MM.1S (cell line): ENCODE data around the gene SHC3.

Experiments used
- DNase-seq: peaks from one replicate; pipeline ENCODE4 v3.0.0-alpha.2; 2015
- H2AFZ ChIP-seq: fragments of 300-600 bp; sonication (generic); 2 replicates; pipeline ENCODE4 v1.6.0; 2016; ENCODE audit warnings: antibody characterized with exemption, low read length
- H3F3A ChIP-seq: fragments of 300-600 bp; sonication (generic); 2 replicates; pipeline ENCODE4 v1.6.1; 2016; ENCODE audit warnings: mild to moderate bottlenecking, antibody characterized with exemption, low read length, moderate library complexity, mixed read lengths; ENCODE audit not compliant: insufficient read depth
- H3K27ac ChIP-seq: fragments of 300-600 bp; sonication (generic); 2 replicates; pipeline ENCODE4 v1.5.1; 2016; ENCODE audit warnings: mild to moderate bottlenecking, low read length
- H3K27me3 ChIP-seq: fragments of 300-600 bp; sonication (generic); replicated peaks from 2 replicates; pipeline ENCODE4 v1.6.0; 2016; ENCODE audit warnings: low read length; ENCODE audit not compliant: insufficient read depth
- H3K36me3 ChIP-seq: fragments of 300-600 bp; sonication (generic); replicated peaks from 2 replicates; pipeline ENCODE4 v1.6.1; 2016; ENCODE audit warnings: mild to moderate bottlenecking, low read length, mixed read lengths; ENCODE audit not compliant: insufficient read depth
- H3K4me1 ChIP-seq: fragments of 300-600 bp; sonication (generic); 2 replicates; pipeline ENCODE4 v1.6.1; 2016; ENCODE audit warnings: low read length, mixed read lengths
- H3K4me2 ChIP-seq: fragments of 300-600 bp; sonication (generic); 2 replicates; pipeline ENCODE4 v1.6.0; 2016; ENCODE audit warnings: low read depth, low read length
- H3K4me3 ChIP-seq: fragments of 300-600 bp; sonication (generic); 2 replicates; pipeline ENCODE4 v1.5.1; 2016; ENCODE audit warnings: low read length, mixed read lengths
- H3K79me2 ChIP-seq: fragments of 300-600 bp; sonication (generic); 2 replicates; pipeline ENCODE4 v1.6.1; 2016; ENCODE audit warnings: mixed run types, low read length, mixed read lengths
- H3K9ac ChIP-seq: fragments of 300-600 bp; sonication (generic); 2 replicates; pipeline ENCODE4 v1.6.1; 2016; ENCODE audit warnings: low read length, mixed read lengths
- H3K9me2 ChIP-seq: fragments of 300-600 bp; sonication (generic); replicated peaks from 2 replicates; pipeline ENCODE4 v1.6.1; 2016; ENCODE audit warnings: mild to moderate bottlenecking, low read length, mixed read lengths; ENCODE audit not compliant: insufficient read depth
- H3K9me3 ChIP-seq: fragments of 300-600 bp; sonication (generic); replicated peaks from 2 replicates; pipeline ENCODE4 v1.6.1; 2016; ENCODE audit warnings: mild to moderate bottlenecking, low read length, mixed read lengths; ENCODE audit not compliant: insufficient read depth
- H4K20me1 ChIP-seq: fragments of 300-600 bp; sonication (generic); 2 replicates; pipeline ENCODE4 v1.6.1; 2016; ENCODE audit warnings: mild to moderate bottlenecking, low read length, moderate library complexity, mixed read lengths; ENCODE audit not compliant: insufficient read depth
- EZH2 ChIP-seq: fragments of 300-600 bp; sonication (generic); optimal IDR thresholded peaks from 2 replicates; pipeline ENCODE3; 2017; ENCODE audit warnings: low read depth, mild to moderate bottlenecking, antibody characterized with exemption, low read length, mixed read lengths
- EZH2phosphoT487 ChIP-seq: fragments of 300-600 bp; sonication (generic); IDR thresholded peaks from 2 replicates; pipeline ENCODE4 v1.6.1; 2018; ENCODE audit warnings: antibody characterized with exemption, low read length
- TF ChIP-seq, protein P1 (sequence below): fragments of 300-600 bp; sonication (generic); IDR thresholded peaks from 2 replicates; pipeline ENCODE4 v1.5.1; 2016; ENCODE audit warnings: antibody characterized with exemption, low read length, mixed read lengths

The SHC3 gene

DNA sequence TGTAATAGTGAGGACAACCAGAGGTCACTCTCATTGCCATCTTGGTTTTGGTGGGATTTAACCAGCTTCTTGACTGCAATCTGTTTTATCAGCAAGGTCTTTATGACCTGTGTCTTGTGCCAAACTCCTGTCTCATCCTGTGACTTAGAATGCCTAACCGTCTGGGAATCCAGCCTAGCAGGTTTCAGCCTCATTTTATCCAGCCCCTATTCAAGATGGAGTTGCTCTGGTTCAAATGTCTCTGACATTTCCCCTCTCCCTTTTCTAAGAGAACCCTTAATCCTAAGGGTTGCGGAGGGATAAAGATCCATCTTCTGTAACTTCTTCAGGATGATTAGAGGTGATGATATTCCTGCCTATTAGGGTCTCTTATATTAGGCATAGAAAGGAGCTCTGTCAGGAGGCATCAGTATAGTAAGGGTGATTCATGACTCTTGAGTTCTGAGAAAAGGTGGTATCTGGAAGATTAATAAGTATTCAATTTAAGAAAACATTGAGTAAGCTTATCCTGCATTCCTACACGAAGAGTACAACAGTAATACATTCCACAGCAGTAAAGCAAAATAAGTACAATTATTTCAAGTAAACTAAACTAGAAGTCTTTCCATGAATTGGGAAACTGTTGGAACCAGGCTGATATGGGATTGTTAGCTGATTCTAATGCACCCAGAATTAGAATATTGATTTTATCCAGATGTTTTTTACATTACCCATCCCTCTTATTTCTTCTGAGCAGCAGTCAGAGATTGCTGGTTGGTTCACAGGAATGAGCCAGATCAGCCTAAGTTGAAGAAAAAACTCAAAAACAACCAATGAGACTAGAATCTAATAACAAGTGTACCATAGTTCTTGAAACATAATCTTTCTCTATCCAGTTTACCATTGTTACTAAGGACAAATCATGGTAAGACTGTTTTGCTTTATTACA is 39.9 kb downstream of the SHC3 start:
- Histone ChIP-seq H3K79me2 (no peaks in the 10 kb centered on the region), H3K9me3 (no peaks in the 10 kb centered on the region), H3K9ac (no peak overlapping the region), H3K9me2 (no peaks in the 10 kb centered on the region; the same call in 1 of the 2 replicates), H3K4me1 (no peaks in the 10 kb centered on the region), H3F3A (no peaks in the 10 kb centered on the region), H3K4me3 (no peak overlapping the region), H3K27ac (no peak overlapping the region), H3K4me2 (no peak overlapping the region), H3K27me3 (no peaks in the 10 kb centered on the region), H3K36me3 (no peaks in the 10 kb centered on the region), H4K20me1 (no peaks in the 10 kb centered on the region), H2AFZ (no peak overlapping the region)
- DNase-seq: no peak
- TF ChIP-seq, protein P1, sequence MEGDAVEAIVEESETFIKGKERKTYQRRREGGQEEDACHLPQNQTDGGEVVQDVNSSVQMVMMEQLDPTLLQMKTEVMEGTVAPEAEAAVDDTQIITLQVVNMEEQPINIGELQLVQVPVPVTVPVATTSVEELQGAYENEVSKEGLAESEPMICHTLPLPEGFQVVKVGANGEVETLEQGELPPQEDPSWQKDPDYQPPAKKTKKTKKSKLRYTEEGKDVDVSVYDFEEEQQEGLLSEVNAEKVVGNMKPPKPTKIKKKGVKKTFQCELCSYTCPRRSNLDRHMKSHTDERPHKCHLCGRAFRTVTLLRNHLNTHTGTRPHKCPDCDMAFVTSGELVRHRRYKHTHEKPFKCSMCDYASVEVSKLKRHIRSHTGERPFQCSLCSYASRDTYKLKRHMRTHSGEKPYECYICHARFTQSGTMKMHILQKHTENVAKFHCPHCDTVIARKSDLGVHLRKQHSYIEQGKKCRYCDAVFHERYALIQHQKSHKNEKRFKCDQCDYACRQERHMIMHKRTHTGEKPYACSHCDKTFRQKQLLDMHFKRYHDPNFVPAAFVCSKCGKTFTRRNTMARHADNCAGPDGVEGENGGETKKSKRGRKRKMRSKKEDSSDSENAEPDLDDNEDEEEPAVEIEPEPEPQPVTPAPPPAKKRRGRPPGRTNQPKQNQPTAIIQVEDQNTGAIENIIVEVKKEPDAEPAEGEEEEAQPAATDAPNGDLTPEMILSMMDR: no peak
- TF ChIP-seq EZH2 (no peak), EZH2phosphoT487 (no peak)

DNA sequence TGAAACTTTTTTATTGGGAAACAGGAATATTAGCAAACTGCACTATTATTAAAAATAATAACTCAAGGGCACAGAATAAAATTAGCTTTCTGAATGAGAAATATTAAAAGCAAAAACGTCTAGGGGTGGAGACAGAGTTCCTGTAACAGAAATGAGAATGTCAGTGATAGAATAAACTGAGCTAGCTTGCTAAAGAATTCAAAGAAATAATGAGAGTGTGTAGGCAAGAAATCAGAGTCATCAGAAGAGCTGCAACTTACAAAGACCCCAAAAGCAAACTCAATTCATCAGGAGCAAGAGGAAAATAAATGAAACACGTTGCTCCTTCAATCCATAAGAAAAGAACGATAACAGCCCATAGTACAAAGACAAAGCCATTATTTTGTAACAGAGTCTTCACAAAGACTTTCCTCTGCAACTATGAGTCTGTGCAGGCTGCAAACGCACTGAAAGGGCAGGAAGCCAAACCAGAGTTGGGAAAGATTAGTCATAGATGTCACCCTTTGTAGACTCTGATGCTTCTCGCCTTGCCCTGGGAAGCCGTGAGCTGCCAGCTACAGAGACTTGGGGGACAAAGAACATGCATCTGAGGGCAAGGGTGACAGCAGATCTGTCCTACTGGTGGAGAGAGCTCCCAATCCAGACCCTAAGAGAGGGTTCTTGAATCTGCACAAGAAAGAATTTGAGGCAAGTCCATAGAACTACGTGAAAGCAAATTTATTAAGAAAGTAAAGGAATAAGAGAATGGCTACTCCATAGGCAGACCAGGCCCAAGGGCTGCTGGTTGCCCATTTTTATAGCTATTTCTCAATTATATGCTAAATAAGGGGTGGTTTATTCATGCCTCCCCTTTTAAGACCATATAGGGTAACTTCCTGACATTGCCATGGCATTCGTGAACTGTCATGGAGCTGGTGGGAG is 40.8 kb downstream of the SHC3 start:
- no peaks in the 10 kb centered on the region for H4K20me1 ChIP-seq
- H3K4me1 ChIP-seq: no peaks in the 10 kb centered on the region
- TF ChIP-seq EZH2phosphoT487: no peak
- TF ChIP-seq, protein P1: no peak
- TF ChIP-seq EZH2: no peak
- no peak overlapping the region for H3K9ac ChIP-seq
- H3F3A ChIP-seq: no peaks in the 10 kb centered on the region
- no peak overlapping the region for H3K27ac ChIP-seq
- no peaks in the 10 kb centered on the region for H3K9me3 ChIP-seq
- no peaks in the 10 kb centered on the region for H3K27me3 ChIP-seq
- H2AFZ ChIP-seq: no peak overlapping the region
- H3K4me2 ChIP-seq: no peak overlapping the region
- no peaks in the 10 kb centered on the region for H3K36me3 ChIP-seq
- H3K79me2 ChIP-seq: no peaks in the 10 kb centered on the region
- no peak overlapping the region for H3K4me3 ChIP-seq
- H3K9me2 ChIP-seq: no peaks in the 10 kb centered on the region
- DNase-seq: no peak

DNA sequence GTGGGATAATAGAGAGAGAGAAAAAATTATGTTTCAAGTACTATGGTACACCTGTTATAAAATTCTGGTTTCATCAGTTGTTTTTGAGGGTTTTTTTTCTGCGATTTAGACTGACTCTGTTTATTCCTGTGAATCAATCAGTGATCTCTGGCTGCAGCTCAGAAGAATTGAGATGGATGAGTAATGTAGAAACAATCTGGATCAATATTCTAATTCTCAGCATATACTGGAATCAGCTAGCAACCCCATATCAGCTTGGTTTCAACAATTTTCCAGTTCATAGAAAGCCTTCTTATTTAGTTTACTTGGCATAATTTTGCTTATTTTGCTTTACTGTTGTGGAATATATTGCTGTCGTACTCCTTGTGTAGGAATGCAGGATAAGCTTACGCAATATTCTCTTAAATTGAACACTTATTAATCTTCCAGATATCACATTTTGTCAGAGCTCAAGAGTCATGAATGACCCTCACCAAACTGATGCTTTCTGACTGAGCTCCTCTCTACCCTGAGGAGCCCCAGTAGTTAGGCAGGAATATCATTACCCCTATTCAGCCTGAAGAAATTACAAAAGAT is 42.9 kb downstream of the SHC3 start:
- Histone ChIP-seq H3K27me3 (no peaks in the 10 kb centered on the region), H3K4me2 (no peak overlapping the region), H3K9me2 (no peaks in the 10 kb centered on the region), H3K4me1 (no peaks in the 10 kb centered on the region), H3K4me3 (no peak overlapping the region), H3K79me2 (no peaks in the 10 kb centered on the region), H3K9ac (no peak overlapping the region), H3K36me3 (no peaks in the 10 kb centered on the region), H3F3A (no peaks in the 10 kb centered on the region), H2AFZ (no peak overlapping the region), H3K27ac (no peak overlapping the region), H4K20me1 (no peaks in the 10 kb centered on the region), H3K9me3 (no peaks in the 10 kb centered on the region)
- no peak for TF ChIP-seq EZH2phosphoT487
- no peak for TF ChIP-seq EZH2
- TF ChIP-seq, protein P1: no peak
- DNase-seq: no peak
